HG03280 (cell line): ENCODE data around the gene PPP1R12C.

Experiments used
- ATAC-seq: cut with Tn5 transposase; IDR thresholded peaks from one replicate; pipeline ENCODE4 v1.9.1; 2021; ENCODE audit warnings: mild to moderate bottlenecking, moderate library complexity; ENCODE audit not compliant: unreplicated experiment

Gene PPP1R12C

GRCh38 chr19:55091126-55091910, 26.1 kb downstream of the PPP1R12C start:
- no peak for ATAC-seq

DNA sequence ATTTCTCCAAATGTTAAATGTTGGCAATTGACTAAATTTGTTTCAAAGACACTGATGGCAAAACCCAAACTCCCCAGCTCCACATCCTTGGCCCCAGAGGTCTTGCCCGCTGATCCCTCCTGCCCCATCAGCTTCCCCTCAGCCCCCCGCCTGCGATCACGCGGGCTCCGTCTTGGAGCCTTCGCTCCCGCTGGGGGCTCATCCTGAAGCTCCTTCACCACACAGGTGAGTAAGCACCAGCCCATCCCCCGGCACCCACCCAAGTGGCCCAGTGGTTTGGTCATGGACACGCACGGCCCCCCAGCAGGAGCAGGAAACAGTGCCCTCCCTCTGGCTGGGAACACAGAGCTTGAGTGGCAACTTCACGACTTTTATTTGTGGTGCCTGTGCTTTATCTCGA, 26.9 kb downstream of the PPP1R12C start:
- ATAC-seq, result no peak

DNA sequence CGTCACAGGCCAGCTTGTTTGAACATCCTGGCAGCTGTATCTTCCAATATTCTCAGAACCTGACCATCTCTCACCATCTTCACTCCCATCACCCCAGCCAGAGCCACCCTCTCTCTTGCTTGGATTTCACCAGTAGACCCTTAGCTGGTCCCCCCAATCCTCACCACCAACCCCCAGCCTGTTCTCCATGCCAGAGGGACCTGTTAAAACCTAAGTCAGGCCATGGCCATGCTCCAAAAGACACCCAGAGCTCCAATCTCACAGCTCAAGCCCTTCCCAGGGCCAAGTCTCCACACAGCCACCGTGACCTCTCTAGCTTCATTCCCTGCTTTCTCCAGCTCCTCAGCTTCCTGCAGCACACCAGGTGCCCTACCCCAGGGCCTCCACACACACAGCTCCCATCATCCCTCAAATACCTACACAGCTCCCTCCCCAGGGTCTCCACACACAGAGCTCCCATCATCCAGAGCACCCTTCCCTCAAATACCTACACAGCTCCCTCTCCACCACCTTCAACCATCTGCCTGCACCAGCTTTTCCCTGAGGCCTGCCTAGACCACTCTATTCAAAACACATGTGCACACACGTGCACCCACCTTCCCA, 28.0 kb downstream of the PPP1R12C start:
- no peak for ATAC-seq

DNA sequence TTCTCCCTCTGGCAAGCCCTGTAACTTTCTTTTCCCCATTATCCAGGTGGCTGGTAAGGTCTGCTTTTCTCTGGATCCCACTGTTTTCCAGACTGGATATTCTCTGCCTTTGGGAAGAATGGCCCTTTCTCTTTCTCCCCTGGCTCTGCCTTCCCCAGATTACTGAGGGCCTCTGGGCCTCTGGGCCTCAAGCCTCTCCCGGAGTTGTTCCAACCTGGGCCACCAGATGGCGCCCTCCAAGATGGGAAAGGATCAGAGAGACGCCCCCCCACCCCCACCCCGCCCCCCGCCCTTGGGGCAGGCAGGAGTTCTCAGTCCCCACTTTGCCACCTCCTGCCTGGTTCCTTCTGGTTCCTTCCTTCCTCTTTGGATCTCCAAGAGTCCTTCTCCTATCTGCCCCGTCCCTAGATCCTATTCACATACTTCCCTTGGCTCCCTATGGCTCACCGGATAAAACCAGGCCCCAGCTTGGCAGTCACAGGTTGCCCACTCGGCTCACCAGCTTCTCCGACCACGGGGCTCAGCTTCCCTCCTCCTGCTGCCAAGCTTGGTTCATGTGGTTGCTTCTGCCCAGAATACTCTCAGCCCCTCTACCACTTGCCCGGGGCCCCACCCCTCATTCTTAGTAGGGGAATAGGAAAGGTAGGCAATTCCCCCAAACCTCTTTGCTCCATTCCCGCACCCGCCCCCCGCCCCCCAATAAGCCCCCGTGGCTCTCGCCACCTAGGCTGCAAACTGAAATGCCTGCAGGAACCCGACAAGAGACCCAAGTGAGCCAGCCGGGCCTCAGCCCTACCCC, 28.7 kb downstream of the PPP1R12C start:
- no peak for ATAC-seq

GRCh38 chr19:55088021-55088451, 29.4 kb downstream of the PPP1R12C start:
- ATAC-seq, result no peak

DNA sequence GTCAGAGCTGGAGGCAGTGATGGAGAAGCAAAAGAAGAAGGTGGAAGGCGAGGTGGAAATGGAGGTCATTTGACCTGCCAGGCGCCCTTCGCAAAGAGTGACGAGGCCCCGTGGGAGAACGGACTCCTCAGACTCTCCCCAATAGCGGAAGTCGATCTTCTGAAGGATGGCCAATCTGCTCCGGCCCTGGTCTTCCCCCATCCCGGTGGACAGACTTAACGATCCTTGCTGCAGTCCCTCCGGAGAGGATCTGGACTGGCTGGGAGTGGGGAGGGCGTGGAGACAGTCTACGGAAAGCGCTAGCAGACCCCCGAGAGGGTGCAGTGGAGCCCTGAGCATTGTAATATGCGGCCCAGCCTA, 29.9 kb downstream of the PPP1R12C start:
- no peak for ATAC-seq

GRCh38 chr19:55086730-55087541, 30.5 kb downstream of the PPP1R12C start:
- no peak for ATAC-seq

GRCh38 chr19:55085923-55086715, 31.3 kb downstream of the PPP1R12C start:
- no peak for ATAC-seq

- ATAC-seq, result no peak
Measured at GRCh38 chr19:55084416-55084815, 33.0 kb downstream of the PPP1R12C start.

- ATAC-seq, result no peak
Measured at GRCh38 chr19:55083004-55083850, 34.2 kb downstream of the PPP1R12C start.

DNA sequence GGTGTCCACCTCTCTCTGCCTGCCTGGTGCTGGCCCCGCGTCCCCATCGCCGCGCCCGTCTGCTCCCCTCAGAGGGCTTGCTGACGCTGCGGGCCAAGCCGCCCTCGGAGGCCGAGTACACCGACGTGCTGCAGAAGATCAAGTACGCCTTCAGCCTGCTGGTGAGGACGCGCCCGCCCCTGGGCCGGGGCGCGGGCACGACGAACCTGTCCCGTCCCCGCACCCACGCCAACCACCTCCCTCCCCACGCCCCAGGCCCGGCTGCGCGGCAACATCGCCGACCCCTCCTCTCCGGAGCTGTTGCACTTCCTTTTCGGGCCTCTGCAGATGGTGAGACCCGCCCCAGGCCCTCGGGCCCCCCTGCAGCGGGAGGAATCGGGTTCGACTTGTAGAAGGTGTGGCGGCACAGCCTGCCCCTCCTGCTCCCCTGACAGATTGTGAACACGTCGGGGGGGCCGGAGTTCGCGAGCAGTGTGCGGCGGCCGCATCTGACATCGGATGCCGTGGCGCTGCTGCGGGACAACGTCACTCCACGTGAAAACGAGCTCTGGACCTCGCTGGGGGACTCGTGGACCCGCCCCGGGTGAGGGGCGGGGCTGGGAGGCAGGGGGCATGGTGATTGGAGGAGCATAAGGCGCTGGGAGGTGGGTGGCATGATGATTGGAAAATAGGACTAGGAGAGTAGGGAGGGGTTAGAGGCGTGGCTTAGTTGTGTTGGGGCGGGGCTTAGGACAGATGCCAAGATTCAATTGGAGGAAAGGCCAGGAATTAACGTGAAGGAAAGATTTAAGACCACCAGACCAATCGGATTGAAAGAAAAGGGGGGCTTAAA, 35.2 kb downstream of the PPP1R12C start:
- no peak for ATAC-seq

DNA sequence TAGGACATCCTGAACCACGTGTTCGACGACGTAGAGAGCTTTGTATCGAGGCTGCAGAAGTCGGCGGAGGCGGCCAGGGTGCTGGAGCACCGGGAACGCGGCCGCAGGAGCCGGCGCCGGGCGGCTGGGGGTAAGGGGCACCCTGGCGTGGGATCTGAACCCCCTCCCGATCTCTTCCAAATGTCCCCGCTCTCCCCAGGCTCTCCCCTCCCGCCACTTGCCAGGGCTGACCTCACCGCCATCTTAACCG, 35.7 kb downstream of the PPP1R12C start:
- ATAC-seq, result no peak

GRCh38 chr19:55080968-55081769, 36.3 kb downstream of the PPP1R12C start:
- peak; percentile 49 for ATAC-seq

DNA sequence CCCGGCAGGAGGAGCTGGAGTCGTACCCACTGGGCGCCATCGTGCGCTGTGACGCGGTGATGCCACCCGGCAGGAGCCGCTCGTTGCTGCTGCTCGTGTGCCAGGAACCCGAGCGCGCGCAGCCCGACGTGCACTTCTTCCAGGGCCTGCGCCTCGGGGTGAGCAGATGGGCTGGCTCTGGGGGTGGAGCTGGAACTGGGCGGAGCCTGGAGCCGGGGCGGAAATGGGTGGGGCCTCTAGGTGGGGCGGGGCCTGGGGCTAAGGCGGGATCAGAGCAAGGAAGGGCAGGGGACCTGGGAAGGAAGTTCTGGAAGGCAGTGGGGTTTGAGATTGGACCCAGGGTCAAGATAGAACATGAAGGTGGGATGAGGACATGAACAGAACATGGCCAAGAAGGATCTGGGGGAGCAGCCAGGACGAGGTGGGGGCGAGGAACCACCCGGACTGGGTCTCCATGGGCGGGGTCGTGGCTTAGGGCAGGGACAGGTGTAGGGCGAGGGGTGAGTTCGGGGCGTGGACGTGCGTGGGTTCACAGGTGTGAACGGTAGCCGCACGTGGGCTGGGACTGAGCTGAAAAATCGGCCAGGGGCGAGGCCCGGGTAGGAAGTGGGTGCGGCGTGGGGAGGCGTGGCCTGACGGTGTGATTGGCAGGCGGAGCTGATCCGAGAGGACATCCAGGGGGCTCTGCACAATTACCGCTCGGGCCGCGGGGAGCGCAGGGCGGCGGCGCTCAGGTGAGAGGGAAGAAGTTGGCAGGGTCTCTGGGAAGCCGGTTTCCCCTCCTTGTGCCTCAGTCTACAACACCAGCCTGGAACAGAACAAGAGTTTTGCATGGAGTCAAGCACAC, 37.1 kb downstream of the PPP1R12C start:
- no peak for ATAC-seq

DNA sequence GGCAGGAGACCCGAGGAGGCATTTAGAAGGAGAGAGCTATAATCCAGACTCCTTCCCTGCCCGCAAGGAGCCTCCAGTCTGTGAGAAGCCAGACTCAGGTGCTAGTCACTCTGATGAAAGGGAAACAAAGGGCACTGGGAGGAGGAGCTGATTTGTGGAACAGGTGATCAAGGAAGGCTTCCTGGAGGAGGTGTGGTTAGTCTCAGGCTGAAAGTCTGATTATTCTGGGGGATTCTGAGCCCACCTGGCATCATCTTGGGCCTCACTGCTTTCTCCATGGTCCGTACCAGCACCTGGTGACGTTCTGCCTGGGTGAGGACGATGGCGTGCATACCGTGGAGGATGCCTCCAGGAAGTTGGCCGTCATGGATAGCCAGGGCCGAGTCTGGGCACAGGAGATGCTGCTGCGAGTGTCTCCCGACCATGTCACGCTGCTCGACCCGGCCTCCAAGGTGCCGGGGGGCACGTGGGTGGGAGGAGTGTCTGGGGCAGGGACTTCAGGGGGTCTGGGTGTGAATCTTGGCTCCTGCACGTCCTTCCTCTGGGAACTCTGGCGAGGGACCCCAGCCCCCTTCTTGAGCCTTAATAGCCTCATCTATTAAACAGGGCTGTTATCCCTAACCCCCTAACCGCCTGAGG, 37.9 kb downstream of the PPP1R12C start:
- no peak for ATAC-seq

- no peak for ATAC-seq
Measured at GRCh38 chr19:55078996-55079395, 38.4 kb downstream of the PPP1R12C start.

DNA sequence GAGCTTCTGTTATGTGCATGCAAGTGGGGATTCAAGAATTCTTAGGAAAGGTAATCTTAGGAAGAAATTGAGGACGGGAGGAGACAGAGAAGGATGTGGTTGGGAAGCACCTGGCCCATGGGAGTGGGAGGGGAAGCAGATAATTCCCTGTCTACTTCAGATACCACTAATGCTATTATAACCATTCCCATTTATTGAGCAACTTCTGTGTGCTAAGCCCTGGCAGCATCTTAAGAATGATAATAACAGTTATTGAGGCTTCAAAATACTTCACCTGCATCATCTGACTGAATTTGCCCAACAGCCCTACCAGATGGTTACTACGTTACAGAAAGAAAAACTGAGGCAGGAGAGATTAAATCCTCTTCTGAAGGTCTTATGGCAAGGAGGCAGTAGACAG, 40.3 kb downstream of the PPP1R12C start:
- ATAC-seq, result no peak
